A673 (cell line): ENCODE data around the gene VSIG1. TPM values are rescaled to one million over a fixed set of nuclear protein-coding genes. Genes with fewer than 3 reads are reported as not detected.

Experiments
- BruUV-seq: library from RNA; stranded (reverse); fragments of 400-500 nt; replicated peaks from 2 replicates; lab custom pipeline; 2021; lab: Mats Ljungman, UMichigan
- CTCF ChIA-PET: fragments of 300-600 bp; sonication (Branson Sonifier 250); formaldehyde crosslinking; loops from one replicate; lab custom pipeline; 2022; ENCODE audit warnings: antibody characterized with exemption; lab: Charles Lee
- POLR2A ChIA-PET: fragments of 300-600 bp; sonication (Branson Sonifier 250); formaldehyde crosslinking; loops from one replicate; lab custom pipeline; 2022; ENCODE audit warnings: antibody characterized with exemption; ENCODE audit not compliant: low non-redundant PET; lab: Charles Lee
- DNase-seq: peaks from one replicate; pipeline ENCODE4 v3.0.0-alpha.2; 2015; ENCODE audit warnings: low spot score
- H3K27ac ChIP-seq: fragments of 200-600 bp; sonication (generic); 2 replicates; pipeline ENCODE4 v1.5.1; 2016; ENCODE audit warnings: mixed run types, low read depth, mild to moderate bottlenecking, mixed read lengths, antibody characterized with exemption, low read length; ENCODE audit not compliant: poor library complexity, severe bottlenecking
- H3K27me3 ChIP-seq: fragments of 200-600 bp; sonication (generic); replicated peaks from 2 replicates; pipeline ENCODE4 v1.6.1; 2017; ENCODE audit warnings: mixed run types, low read depth, mild to moderate bottlenecking, mixed read lengths, antibody characterized with exemption, low read length; ENCODE audit not compliant: insufficient read depth, poor library complexity
- H3K36me3 ChIP-seq: fragments of 200-600 bp; sonication (generic); 2 replicates; pipeline ENCODE4 v1.6.1; 2016; ENCODE audit warnings: mixed run types, mild to moderate bottlenecking, mixed read lengths, antibody characterized with exemption, low read length; ENCODE audit not compliant: insufficient read depth, poor library complexity, severe bottlenecking
- H3K4me1 ChIP-seq: fragments of 200-600 bp; sonication (generic); 2 replicates; pipeline ENCODE4 v1.6.1; 2017; ENCODE audit warnings: mixed run types, mild to moderate bottlenecking, mixed read lengths, antibody characterized with exemption, low read length; ENCODE audit not compliant: insufficient read depth, poor library complexity, severe bottlenecking
- H3K4me3 ChIP-seq: fragments of 200-600 bp; sonication (generic); 2 replicates; pipeline ENCODE4 v1.5.1; 2016; ENCODE audit warnings: low read depth, mixed run types, mild to moderate bottlenecking, mixed read lengths, low read length; ENCODE audit not compliant: poor library complexity, severe bottlenecking
- H3K9me3 ChIP-seq: fragments of 200-600 bp; sonication (generic); 2 replicates; pipeline ENCODE4 v1.6.1; 2016; ENCODE audit warnings: mixed run types, low read depth, mild to moderate bottlenecking, mixed read lengths, antibody characterized with exemption, low read length; ENCODE audit not compliant: poor library complexity, severe bottlenecking
- CTCF ChIP-seq: fragments of 300-800, 200-600 bp; sonication (generic); conservative IDR thresholded peaks from 2 replicates; pipeline ENCODE4 v1.5.1; 2017; ENCODE audit warnings: low read depth, mild to moderate bottlenecking, antibody characterized with exemption, low read length, moderate library complexity, mixed read lengths
- EZH2 ChIP-seq: fragments of 200-600 bp; sonication (generic); IDR thresholded peaks from 2 replicates; pipeline ENCODE4 v1.6.1; 2017; ENCODE audit warnings: borderline replicate concordance, low read depth, mild to moderate bottlenecking, mixed read lengths, antibody characterized with exemption, low read length; ENCODE audit not compliant: poor library complexity, severe bottlenecking
- intact Hi-C: fragments of 100-400 bp; cut with micrococcal nuclease; formaldehyde crosslinking; loops from one replicate; pipeline ENCODE4 v1.10.0; 2022; ENCODE audit not compliant: unreplicated experiment
- total RNA-seq: library from RNA; stranded (reverse); gene quantifications from 2 replicates; pipeline ENCODE4 v1.2.3, GENCODE V29; 2021

Gene VSIG1
- total RNA-seq, 1 experiment from 2014 or later = not detected

- no peak overlapping the region for H3K27ac ChIP-seq
- ChIA-PET POLR2A (no interaction called here), CTCF (no interaction called here)
- H3K27me3 ChIP-seq = peaks cover 19% of the 10 kb centered on the region
- H3K36me3 ChIP-seq = no peaks in the 10 kb centered on the region
- H3K4me1 ChIP-seq = no peaks in the 10 kb centered on the region
- DNase-seq = peak; percentile 15
- BruUV-seq = no TSS peak
- no peak for TF ChIP-seq EZH2
- peak; percentile 63 for TF ChIP-seq CTCF
- intact Hi-C loops = no loop called here
- no peaks in the 10 kb centered on the region for H3K9me3 ChIP-seq
- no peak overlapping the region for H3K4me3 ChIP-seq
These were observed 24.2 kb upstream of the VSIG1 start for GRCh38 chrX:108020631-108021030.

- no peak for DNase-seq
These were observed 22.3 kb upstream of the VSIG1 start for GRCh38 chrX:108022491-108023089.

GRCh38 chrX:108025376-108025775 is 19.5 kb upstream of the VSIG1 start:
- H3K27me3 ChIP-seq = peaks cover 19% of the 10 kb centered on the region
- no peak for DNase-seq
- ChIA-PET POLR2A (no interaction called here), CTCF (no interaction called here)
- no TSS peak for BruUV-seq
- intact Hi-C loops = no loop called here
- no peaks in the 10 kb centered on the region for H3K4me1 ChIP-seq
- no peak overlapping the region for H3K27ac ChIP-seq
- H3K36me3 ChIP-seq = no peaks in the 10 kb centered on the region
- TF ChIP-seq EZH2 (no peak), CTCF (no peak)
- no peak overlapping the region for H3K4me3 ChIP-seq
- no peaks in the 10 kb centered on the region for H3K9me3 ChIP-seq

More at GRCh38 chrX:108022491-108023089, 22.3 kb upstream of the VSIG1 start:
- Histone ChIP-seq H3K27ac (no peak overlapping the region), H3K4me1 (no peaks in the 10 kb centered on the region), H3K27me3 (peaks cover 19% of the 10 kb centered on the region), H3K4me3 (no peak overlapping the region), H3K36me3 (no peaks in the 10 kb centered on the region), H3K9me3 (no peaks in the 10 kb centered on the region)
- TF ChIP-seq EZH2 = no peak
- TF ChIP-seq CTCF = no peak
- ChIA-PET CTCF (no interaction called here), POLR2A (no interaction called here)
- BruUV-seq = no TSS peak
- intact Hi-C loops = no loop called here
